Endometrial microvascular endothelial cells (primary cell): Measurements from ENCODE around the gene BRD3. TPM values are rescaled to one million over a fixed set of nuclear protein-coding genes. Genes with fewer than 3 reads are reported as not detected.

Experiments used
- in situ Hi-C: cut with HindIII; loops from 2 replicates; pipeline ENCODE4 v1.10.0; 2017; ENCODE audit warnings: low sequenced_read_pairs, low pct_unique_long_range_greater_than_20kb; ENCODE audit errors: inconsistent ontology term
- total RNA-seq: library from RNA; depleted of rRNA; stranded (reverse); fragments of >200 nt; gene quantifications from one replicate; pipeline ENCODE4 v1.2.3, GENCODE V29; 2015; ENCODE audit errors: inconsistent ontology term

The BRD3 gene
- total RNA-seq, 1 donor from 2014 or later = 7.9 TPM

DNA sequence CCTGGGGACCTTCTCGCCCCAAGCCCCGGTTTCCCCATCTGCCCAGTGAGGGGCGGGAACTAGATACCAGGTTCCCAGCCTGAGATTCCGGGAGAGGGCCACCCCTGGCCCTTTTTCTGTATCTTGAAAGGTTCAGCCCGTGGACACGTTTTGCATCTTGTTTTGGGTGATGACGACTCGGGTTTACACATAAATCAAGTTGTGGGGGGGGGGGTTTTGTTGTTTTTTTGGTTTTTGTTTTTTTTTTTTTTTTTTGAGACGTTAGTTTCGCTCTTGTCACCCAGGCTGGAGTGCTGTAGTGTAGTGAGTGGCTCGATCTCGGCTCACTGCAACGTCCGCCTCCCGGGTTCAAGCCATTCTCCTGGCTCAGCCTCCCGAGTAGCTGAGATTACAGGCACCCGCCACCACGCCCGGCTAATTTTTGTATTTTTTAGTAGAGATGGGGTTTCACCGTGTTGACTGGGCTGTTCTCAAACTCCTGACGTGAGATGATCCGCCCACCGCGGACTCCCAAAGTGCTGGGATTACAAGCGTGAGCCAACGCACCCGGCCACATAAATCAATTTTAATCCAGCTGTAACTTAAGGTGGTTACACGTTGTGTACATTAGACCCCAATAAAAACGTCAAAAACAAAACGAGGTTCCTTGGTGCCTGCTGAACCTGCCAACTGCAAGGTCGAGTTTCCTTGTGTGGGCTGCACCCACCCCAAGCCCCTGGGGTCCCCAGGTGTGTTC is 1.1 kb upstream of the BRD3 start:
- in situ Hi-C loops = no loop called here

DNA sequence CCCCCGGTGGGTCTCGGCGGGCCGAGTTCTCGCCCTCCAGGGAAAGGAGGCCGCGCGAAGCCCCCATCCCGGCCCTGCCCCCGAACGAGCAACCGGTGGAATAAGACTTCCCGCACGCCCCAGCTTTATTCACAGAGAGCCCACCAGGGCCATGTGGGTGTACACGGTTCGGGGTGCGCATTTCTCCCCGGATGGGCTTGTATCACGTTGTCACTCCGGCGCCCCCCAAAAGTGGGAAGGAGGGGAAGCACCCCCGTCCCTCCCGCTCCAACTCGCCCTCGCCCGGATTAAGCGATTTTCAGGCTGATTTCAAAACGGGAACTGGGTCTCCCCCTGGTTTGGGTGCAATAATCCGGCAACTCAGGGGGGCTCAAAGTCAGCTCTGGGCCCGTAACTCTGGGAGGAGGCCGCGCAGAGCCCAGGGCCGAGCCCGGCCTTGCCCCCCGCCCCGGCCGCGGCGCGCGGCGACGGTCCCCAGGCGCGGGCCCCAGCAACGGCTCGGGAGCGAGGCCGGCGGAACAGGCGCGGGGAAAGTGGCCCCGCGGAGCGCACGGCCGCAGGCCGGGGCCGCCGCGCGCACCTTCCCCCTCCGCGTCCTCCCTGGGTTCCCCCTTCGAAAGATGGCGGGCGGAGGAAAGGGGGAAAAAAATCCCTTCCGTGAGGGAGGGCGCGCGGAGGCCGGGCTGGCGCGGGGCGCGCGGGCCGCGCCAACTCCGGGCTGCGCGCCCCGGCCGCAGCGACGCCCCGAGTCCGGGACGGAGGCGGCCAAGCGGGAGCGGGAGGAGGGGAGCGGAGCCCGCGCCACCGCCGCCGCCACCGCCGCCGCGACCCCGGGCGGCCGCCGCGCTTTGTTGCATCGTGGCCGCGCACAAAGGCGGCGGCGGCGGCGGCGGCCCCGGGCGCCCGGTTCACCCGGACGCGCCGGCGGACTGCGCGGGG is 644 bp downstream of the BRD3 start:
- in situ Hi-C loops = no loop called here

DNA sequence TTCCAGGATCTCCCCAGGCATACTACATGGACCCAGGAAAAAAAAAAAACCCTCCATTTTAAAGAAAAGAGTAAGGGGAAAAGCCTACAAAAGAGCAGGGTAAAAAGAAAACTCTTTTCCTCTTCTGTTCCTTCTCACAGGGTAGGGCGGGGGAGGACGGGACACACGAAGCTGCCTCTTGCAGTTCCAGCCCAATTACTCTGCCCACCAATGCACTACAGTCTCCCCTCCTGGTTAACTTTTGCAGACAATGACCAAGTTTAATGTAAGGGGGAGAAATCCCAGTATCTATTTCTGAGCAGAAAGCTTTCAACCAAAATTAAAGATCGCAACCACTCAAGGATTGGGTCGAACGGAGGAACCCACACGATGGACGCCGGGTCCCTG is 1.3 kb downstream of the BRD3 start:
- in situ Hi-C loops = no loop called here

DNA sequence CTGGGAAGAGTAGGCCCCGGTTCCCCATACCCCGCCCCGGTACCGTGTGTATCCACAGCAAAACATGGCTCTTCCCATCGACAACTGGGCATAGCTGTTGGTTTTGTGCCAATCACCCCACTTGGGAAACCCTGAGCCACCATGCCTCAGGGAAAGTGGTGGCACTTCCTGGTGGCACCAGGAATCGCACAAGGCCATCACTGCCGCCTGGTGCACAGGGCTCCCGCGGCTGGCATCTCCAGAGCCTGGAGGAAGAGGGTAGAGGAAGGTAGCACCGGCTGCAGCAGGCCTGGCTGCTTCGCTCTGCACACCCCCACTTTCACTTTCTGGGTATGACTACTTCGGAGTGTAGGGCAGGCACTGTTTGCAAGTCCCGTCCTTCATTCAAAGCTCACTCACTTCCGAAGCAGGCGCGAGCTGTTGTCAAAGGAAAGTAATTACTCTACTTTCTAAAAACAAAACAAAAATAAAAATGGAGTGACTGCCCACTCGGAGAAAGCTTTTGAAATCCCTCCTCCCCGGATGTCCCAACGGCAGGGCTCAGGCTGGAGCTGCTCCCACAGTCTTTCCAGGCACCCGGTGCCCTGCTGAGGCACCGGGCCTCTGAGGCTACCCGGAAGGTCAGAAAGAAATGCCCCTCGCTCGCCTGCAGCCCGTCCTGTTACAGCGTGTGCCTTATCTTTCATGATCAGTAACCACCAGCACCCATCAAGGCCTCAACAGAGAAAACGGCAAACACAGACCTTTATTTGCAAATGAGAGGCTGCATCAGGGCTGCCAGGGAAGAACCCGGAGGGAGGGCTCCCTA is 2.0 kb downstream of the BRD3 start:
- in situ Hi-C loops = no loop called here

DNA sequence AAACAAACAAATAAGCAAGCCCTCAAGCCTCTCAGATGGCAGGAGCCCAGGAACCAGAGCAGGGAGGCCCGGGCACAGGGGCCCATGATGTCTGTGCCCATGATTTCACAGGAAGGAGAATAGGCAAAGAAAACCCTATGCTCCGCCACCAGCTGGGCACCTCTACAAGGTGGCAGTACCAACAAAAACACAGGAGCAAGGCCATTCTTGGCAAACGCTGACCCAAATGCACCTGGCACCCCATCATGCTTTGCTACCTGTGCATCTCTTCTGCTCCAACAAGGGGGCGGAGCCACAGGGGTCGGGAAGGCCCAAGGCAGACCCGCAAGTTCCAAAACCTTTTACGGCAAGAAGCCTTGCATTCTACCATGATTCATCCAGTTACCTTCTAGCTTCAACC is 3.1 kb downstream of the BRD3 start:
- in situ Hi-C loops = no loop called here

DNA sequence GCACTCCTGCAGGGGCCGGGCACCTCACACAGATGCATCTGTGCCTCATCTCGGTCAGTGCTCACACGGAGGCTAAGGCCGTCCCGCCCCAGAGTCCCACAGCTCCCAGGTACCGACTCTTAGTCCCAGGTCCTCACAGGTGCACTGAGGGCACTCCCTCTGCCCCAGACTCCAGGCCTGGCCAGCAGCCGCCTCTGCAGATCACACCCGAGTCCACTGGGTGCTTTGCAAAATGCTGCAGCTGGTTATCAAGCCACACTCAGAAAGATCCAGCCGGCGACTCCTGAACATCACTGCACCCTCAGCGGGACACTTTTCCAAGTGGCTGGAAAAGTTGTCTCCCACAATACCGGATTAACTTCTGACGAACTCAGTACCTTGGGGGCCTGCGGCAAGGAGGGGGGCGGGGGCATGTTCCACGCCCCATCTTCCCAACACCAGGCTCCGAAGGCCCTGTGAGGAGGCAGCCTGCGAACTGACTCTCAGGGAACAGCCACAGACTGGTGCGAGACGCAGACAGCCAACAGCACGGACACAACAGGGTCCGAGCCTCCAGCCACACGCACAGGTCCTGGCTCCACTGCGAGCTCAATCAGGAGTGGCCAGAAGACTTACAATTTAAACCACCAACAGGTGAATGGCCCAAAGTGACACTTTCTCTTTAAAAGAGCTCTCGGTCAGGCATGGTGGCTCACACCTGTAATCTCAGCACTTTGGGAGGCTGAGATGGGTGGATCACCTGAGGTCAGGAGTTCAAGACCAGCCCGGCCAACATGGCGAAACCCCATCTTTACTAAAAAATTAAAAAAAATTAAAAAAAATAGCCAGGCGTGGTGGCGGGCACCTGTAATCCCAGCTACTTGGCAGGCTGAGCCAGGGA is 4.0 kb downstream of the BRD3 start:
- in situ Hi-C loops = no loop called here

DNA sequence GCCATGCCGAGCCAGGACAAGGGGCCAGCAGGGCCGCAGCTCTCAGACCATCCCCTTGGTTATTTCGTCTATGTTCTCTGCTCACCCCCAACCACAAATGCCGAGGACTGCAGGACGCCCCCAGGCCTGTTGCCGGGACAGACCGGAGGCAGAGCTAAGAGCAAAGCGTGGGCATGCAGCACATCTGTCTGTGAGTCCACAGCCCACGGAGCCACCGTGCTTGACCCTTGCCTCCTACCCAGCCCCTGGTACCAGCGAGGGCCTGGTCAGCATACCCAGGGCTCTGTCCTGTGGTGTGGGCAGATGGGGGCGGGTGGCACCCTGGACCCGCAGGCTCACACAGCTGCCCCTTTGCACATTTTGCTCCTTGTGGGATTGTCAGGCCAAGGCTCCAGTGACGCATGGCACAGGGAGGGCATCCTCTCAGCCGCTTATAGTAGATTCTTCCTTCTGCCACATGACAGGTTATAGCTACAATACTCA is 4.7 kb downstream of the BRD3 start:
- in situ Hi-C loops = no loop called here

DNA sequence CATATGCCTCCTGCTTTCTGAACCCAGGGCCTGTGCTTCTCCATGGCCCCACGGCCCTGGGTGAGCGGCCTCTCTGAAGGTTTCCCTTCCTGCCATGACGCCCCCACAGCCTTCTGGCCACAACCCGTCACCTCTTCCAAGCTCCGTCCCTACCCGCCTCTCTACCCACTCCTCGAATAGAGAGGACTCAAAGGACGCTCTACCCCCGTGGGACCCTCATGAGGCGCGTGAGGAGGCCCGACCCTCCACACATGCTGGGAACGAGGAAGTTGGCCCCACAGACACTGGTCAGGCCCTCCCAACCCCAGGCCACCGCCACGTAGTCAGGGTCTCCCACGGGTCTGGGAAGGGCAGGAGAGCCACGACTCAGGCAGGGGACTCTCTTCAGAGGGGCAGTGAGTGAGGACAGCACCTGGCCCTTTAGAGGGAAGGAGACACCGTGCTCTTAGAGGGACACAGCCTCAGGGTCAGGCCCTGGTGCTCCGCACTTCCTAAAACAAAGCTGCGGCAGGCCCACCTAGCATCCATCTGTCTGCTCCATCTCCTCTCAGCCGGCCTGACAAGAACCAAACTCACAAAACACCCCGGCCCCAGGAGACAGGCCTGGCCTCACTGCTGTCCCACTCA is 5.3 kb downstream of the BRD3 start:
- in situ Hi-C loops = no loop called here

DNA sequence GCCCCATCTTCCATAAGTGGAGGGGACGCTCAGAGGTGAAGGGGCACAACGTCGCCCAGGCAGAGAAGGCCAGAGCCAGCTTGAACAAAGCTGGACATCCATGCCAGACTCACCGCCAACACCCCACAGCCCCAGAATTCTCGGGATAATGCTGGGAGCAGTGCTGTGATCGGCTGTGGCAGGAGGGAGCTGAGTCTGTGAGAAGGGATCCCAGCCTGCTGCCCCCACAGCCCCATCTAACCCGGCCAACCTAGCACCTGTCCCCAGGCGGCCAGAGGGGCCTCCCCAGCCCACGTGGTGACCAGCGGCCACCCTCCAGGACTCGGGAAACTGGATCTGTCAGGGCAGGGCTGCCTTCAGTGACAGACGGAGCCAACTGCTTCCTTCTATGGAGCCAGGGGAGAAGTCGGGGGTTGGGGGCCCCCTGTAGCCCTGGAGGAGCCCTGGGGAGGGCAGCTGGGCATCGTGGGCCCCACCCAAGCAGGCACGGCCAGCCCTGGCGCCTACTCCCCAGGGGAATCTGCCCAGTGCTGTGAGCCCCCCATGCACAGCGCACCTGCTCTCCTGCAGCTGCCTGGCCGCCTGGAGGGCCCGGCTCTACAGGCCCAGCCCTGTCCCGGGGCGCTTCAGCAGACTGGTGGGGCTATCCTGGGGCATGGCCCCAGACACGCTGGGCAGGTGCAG is 6.0 kb downstream of the BRD3 start:
- in situ Hi-C loops = no loop called here

DNA sequence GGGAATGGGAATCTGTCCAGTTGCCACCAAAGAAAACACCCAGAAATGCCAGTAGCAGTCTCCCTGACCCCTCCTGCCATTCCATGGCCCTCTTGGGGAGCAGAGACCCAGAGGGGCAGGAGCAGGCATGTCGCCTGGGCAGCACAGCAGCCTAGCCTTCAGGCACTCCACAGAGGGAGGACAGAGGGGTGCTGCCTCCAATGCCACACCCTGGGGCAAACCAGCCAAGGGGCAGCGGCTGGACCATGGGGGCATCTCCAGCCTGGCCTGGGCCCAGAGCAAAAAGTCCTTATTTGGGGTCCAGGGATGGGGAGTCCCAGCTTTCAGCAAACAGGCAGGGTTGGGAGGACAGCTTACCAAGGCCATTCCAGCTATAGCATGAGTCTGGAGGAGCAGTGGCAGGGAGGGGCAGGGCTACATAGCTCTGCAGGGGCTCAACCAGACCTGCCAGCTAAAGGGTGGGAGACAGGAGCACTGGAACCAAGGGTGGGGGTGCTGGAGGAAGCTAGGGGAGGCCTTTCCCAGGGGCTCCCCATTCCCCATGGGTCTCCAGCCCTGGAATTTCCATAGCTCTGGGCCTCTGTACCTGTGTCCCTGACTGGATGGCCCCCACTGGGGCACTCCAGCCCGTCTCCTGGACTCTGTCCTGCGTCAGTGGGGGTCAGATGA is 6.7 kb downstream of the BRD3 start:
- in situ Hi-C loops = no loop called here

DNA sequence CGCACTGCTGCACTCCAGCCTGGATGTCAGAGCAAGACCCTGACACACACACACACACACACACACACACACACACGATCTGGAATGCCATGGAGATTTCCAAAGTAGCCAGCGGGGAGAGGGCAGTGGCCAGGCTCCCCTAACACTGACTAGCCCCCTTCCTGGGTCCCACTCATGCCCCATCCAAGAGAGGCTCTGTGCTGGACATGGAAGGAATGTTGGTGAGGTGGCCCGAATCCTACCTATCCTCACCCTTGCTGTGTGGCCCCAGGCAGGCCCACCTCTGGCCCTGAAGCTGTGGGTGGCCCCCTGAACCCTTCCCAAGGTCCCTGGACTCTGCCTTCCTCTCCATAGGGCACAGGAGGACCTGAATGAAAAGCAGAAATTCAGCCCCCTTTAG is 7.3 kb downstream of the BRD3 start:
- in situ Hi-C loops = no loop called here

DNA sequence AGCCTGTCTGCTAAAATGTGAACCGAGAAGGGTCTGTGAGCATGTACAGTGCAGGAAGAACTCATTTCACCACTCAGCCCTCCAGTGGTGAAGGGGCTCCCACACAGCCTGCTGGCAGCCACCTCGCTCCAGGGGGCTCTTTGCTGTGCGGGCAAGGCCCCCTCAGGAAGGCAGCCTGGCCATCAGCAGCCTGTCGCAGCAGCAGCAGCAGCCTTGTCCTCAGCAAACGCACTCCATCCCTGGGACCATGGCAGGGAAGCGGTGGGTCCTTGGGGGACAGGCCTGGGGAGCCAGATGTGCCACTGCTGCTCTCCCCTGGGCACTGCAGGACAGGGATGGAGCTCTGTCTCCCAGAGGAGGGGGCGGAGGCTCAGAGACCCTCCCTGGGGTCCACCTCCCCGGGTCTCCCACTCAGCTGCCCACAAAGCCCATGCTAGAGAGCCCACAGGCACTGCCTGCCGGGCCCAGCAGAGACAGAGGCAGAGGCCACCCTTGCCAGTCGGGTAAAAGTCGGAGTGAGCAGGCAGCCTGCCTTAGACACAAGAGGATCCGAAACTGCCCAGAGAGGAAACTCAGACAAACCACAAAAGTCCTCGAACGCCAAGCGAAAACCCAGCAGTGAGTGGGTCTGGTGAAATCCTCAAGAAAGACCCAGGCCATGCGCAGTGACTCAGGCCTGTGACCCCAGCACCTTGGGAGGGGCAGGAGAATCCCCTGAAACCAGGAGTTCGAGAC is 8.0 kb downstream of the BRD3 start:
- in situ Hi-C loops = no loop called here

DNA sequence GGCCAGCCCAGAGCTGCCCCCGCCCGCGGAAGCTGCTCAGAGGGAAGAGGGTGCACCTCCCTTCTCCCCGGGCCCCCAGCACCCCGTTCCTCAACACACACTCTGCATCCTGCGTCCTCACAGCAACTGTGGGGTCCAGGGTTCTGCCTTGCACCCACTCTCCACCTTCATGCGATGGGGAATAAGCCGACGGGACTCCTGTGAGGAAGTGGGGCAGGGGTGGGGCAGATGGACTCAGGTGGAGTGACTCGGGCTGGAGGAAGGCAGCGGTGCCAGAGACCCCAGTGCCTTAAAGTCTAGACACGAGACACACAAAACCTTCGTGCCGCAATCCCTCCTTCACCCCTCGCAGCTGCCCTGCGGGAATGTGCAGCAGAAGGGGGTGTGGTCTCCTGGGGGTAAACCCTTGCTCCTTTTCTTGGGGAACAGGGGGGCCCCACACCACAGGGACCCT is 8.6 kb downstream of the BRD3 start:
- in situ Hi-C loops = no loop called here

DNA sequence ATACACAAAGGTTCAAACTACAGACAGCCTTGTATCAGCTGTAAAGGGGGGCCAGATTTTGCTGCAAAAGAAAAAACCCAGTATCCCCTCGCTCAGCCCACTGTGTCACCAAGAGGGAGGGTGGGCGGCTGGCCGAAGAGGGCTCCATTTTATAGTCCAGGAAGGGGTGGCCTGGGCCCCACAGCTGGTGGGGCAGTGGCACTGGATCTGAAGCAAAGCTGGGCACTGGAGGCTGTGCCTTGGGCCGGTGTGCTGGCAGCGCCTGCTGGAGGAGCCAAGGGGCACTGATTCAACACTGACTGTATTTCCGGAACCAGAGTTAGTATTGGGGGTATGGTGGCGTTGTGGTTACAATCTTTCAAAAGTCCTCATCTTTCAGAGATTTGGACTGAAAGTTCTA is 9.1 kb downstream of the BRD3 start:
- in situ Hi-C loops = no loop called here

DNA sequence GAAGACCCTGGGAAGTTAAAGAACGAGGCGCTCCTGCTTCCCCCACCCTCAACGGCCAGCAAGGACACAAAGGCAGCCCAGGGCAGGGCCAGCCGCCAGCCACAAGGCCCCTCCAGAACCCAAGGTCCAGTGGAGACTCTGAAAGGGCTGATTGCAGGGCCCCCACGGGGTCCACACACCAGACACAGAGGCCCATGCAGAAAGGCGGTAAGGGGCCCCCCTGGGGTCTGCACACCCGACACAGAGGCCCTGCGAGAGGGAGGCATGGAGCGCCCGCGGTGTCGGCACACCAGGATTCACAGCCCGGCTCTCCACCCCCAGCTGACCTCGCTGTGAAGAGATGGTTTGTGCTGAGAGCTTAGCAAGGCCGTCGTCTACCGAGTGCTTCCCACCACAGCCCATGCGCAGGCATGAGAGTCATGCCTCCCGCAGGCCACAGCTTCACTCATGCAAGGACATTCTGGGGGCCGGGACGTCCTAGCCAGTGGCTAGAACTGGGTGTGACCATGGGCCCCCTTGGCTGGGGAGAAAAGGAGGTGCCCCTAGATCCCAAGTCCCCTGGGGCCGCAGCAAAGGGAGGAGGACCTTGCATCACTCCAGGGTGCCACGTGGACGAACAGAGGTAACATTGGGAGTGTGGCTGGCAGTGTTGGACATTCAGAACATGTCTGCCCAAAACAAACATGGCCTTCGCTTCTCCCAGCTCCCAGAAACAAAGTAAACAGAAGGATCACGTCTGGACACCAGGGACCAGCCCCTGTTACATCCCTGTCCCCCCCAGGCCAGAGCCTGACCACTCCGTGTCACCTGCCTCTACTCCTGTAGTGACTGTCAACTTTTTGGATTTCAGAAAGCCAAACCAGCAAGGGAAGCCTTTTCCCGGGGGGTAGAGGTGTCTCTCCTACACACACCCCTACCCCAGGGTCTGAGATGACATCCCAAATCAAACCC is 9.8 kb downstream of the BRD3 start:
- in situ Hi-C loops = no loop called here
